GM04503 (cell line): Measurements from ENCODE around the gene FCN2.

Experiments used
- DNase-seq: peaks from one replicate; pipeline ENCODE4 v3.0.0-alpha.2; 2012; ENCODE audit warnings: low read depth

The FCN2 gene

DNA sequence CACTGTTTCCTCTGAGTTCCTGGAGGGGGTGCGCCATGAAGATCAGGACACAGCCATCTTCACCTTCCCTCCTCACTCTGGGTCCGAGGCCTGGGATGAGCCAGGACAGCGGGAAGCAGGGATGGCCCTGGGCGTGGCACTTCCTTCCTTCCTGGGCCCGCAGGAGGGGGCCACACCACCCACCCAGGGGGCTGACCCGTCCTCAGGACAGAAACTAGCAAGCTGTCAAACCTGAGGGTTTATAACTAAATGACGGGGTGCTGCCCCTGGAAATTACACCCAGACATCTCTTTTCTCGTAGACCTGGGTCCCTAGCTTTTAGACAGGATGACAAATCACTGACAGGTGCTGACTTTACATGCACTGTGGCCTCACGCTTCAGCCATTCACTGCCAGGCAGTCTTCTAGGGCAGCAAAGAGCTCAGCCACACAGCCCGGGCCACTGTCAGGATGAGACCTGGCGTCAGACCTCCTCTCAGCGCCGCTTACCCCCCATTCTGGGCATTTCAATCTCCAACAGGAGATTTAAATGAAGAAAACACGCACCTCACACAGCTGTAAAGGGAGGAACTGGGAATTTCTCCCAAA is 8.1 kb downstream of the FCN2 start:
- no peak for DNase-seq

DNA sequence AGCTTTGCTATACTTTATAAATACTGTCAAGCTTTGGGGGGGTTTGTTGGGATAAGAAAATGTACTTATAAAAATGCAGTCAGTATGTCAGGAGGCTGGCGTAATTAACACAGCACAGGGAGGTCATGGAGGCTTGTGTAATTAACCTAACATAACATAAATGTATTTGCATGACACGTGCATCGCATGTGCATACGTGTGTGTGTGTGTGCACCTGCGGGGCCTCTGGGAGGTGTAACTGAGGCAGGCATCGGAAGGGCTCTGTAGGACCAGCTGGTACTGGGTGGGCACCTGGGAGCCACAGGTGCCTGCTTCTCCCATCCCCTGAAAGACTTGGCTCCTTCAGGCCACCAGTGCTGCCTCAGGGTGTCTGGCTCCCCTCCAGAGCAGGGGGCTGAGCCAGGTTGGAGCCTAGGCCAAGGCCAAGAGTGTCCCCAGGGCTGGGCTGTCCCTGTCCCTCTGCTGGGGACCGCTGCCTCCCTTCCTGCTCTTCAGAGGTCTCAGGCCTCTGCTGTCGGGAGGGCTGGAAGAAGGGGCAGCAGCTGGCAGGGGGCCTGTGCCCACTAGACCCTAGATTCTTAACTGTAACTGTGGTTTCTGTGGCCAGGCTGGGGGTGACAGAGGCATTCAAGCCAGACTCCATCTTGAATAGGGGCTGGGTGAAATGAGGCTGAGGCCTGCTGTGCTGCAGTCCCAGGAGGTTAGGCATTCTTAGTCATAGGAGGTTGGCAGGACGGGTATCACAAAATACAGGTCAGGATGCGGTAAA is 9.0 kb downstream of the FCN2 start:
- DNase-seq, result no peak

DNA sequence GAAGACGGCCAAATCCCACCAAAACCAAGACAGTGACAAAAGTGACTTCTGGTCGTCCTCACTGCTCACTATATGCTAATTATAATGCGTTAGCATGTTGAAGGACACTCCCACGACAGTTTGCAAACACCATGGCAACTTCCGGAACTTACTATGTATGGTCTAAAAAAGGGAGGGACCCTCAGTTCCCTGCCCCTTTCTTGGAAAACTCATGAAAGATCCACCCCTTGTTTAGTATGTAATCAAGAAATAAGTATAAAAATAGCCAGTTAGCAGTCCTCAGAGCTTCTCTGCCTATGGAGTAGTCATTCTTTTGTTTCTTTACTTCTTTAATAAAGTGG is 9.5 kb downstream of the FCN2 start:
- no peak for DNase-seq

DNA sequence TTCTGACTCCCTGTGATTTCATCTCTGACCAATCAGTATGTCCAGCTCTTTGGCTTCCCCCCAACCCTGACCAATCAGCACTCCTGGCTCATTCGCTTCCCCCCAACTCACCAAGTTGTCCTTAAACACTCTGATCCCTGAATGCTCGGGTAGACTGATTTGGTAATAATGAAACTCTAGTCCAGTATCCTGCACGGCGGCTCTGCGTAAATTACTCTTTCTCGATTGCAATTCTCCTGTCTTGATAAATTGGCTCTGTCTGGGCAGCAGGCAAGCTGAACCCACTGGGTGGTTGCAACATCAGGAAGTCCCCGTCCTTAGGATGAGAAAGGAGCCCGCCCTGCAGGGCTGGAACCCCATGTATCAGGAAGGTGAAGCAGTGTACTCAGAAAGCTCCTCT is 10.4 kb downstream of the FCN2 start:
- DNase-seq, result no peak

DNA sequence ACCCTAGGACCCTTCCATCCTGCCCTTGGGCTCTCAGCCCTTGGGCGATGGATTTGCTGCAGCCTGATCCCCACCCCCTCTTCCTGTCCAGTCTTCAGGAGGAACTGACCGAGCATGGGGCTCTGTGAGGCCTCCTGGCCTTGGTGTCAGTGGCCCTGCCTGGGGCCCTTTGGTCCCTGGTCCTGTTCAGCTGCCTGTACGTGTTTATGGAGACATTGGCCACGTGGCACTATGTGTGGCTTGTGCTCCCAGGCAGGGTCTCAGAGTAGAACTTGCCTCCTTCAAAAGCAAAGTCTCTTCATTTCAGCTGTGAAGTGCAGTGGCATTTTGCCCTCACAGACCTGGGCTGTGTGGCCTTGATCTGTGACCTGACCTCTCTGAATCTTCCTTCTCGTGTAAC is 11.1 kb downstream of the FCN2 start:
- no peak for DNase-seq

DNA sequence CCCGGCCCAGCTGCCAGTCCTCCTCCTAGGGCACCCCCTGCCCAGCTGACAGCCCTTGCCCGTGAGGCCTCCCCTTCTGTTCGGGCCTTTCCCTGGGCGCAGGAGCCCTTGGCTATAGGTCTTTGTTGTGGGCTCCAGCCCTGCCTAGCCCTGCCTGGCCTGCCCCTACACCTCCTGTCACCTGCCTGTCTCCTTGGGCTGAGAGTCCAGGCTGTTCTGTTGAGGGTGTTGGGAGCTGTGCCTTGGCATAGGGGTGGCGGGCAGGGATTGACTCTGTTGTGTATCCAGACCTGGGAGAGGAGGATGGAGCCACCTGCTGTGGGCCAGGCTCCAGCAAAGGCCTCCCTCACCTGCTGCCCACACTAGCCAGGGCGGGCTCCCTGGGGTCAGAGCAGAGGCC is 11.6 kb downstream of the FCN2 start:
- no peak for DNase-seq

DNA sequence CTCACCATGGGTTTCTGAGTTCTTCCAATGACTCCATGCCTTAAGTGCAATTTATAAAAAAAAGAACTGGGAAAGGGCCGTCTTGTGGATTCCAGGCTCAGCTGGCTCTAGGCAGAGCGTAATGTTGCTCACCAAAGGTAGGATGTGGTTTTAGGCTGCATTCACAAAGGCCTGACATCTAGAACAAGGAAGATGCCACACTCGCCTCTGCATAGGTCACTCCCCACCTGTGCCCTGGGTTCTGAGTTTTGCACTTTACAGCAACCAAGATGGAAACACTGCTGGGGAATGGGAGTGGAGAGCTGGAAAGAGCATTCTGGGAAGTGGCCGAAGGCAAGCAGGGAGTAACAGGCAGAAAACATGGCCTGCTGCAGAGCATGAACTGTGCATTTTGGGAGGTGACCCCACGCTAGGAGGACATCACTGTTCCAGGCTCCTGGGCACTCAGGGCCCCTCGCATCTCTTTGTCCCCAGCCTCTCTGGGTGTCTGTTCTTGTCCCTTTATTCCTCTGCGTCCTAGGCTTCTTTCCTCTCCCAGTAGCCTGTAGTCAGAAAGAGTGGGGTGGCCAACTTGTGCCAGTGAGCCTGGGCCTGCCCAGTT is 12.3 kb downstream of the FCN2 start:
- no peak for DNase-seq

DNA sequence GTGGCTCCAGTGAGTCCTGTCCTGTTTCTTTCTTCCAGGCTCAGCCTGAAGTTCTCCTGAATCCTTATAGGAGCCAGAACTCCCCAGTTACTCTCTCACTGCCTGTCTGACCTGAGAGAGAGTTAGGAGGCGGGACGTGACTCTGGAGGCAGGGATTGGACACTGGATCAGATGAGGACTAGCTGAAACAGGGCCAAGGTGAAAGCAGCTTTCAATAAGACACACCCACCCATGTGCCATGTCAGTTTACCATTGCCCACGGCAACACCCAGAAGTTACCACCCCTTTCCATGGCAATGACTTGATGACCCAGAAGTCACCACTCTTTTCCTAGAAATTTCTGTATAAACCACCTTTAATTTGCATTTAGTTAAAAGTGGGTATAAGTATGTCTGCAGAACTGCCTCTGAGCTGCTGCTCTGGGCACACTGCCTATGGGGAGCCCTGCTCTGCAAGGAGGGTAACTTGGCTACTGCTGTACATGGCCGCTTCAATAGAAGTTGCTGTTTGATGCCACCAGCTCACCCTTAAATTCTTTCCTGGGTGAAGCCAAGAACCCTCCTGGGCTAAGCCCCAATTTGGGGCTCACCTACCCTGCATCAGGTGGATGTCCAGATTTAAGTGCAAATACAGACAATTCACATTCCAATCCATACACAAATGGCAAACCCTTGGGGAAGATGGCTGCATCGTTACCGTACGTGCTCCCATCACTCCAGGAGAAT is 13.7 kb downstream of the FCN2 start:
- no peak for DNase-seq

DNA sequence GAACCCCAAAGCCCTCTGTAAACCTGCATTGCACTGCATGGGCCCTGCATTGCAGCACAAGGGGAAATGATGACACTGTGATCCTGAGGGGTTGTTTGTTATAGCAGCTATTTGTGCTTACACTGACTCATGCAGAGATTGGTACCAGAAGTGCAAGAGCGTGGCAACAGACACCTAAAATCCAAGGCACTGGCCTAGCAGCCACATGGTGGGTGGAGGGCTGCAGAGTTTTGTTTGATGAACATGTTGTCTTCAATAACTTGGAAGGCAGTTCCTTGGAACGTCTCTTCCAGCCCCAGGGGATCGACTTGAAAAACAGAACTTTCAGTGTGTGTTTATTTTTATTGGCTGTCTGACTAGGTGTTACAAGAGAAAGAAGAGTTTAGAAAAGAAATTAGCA is 14.5 kb downstream of the FCN2 start:
- DNase-seq, result no peak

DNA sequence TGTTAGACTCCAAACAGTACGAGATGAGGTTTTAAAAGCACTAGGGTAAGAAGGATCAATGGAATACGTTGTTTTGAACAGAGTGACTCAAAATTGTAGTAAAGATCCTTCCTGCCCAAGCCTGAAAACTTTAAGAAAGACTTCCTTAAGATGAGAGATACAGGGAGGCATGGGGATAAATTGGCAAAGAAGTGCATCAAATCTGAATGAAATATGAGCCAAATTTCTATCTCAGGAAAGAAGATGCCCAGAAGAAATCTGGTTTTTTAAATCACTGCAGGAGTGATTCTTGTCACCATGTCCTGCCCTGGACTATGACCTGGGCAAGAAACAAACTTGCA is 14.9 kb downstream of the FCN2 start:
- no peak for DNase-seq

DNA sequence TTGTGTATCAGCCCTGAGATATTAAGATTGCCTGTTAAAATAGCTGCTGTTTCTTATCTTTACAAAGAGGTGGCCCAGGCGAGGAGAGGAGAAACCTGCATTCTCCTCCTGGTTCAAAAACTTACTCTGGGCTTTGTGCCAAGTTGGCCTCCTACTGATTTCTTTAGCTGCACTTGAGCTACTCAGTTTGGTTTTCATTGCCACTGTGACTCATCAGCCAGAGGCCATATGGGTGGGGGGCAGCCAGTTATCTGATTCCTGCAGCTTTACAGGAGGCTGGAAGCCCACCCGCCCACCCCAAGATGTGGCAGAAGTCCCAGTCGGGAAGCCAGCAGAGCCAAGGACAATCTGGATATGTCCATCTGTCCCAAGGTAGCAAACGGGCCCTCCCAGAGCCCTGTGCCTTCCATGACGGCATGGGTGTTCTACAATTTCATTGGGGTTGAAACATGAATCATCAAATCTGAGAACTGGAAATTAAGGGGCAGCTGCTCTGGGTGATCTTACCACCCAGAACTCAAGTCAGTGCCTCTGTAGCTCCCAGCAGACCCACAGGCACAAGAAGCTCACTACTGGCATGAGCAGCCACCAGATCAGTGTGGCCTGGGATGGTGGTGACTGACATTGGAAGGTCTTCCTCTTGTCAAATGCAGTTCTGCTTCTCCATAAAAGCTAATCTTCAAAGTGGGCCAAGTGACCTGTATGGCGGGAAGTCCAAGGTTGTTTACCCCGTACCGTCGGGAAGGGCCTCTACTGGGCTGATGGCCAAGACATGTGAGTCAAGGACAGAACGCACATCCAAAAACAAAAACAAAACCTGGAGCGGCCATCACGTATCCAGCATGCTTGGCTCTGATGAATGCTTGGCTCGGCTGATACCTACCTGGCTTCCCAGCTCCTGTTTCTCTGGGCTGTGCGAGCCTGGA is 15.6 kb downstream of the FCN2 start:
- no peak for DNase-seq

DNA sequence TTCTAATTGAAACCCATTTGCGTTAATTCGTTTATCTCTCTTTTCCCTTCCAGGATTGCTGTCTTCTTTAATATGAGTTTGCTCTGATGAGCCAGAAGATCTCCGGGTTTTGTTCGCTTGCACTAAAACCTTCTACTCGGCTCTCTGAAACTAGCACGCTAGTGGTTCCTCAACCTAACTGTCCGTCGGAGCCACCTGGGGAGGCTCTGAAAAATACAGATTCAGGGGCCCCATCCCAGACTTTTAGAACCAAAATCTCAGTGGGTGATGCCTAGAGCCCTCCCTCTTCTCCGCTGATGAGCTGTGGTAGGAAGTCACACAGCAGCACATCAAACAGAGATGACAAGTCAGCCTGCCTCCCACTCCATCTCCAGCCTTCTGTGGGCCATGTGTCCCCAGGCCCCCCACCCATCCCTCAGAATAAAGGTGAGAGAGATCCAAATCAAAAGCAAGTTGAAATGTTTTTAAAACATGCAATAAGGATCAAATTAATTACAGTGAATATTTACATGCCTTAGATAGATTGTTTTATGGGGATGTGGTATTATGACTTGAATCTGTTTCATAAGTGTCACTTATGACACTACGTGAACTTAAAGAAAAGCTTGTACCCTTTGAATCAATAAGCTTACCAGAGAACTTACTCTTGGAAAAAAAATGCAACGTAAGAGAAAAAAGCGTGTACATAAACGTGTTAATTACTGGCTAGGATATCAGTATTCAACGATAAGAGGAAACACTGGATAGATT is 16.4 kb downstream of the FCN2 start:
- no peak for DNase-seq

DNA sequence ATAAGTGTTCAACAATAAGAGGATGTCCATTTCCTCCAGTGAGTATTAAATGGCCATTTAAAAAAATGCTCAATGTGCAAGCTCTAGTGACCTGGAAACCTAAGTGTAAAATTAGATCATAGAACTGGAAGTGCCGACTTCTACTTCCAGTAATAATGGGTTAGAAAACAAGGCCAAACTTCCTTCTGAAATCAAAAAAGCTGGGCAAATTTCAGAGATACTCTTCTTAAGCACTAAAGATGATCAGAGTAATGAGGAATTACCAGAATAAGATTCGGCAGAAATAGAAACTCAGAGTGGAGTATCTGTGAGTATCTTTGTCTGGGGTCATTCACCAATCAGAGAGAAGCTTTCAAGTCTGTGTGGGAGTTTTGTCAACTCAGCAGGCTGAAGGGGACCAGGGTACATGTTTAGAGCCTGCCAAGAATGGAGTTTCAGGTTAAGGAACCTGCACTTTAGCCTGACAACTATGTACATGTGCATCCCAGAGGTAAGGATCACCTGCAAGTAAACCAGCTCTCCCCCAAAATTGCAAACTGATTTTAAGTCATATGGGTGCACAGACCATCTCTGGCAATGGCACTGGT is 17.1 kb downstream of the FCN2 start:
- no peak for DNase-seq

DNA sequence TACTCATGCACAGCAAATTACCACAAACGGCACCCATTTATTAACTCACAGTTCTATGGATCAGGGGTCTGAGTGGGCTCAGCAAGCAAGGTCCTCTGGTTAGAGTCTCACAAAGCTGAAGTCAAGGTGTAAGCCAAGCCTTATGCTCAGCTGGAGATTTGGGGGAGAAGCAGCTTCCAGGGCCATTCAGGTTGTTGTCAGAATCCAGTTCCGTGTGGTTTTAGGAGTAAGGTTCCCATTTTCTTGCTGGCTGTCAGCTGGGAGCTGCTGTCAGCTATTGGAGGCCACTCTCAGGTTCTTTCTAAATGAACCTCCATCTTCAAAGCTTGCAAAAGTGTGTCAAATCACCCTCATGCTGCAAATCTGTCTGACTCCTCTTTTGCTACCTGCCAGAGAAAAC is 17.7 kb downstream of the FCN2 start:
- DNase-seq, result no peak

DNA sequence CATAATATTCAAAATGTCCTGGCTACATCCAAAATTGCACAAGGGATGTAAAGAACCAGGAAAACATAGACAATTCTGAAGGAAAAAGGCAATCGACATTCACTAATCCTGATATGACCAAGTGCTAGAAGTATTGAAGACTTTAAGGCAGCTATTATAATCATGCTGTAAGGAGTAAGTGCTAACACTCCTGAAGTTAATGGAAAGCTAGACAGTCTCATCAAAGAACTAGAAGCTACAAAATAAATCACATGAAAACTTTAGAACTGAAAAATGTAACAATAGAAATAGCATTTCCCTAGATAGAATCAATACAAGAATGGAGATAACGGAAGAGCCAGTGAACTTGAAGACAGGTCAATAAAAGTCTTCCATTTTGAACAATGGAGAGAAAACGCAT is 18.6 kb downstream of the FCN2 start:
- no peak for DNase-seq

DNA sequence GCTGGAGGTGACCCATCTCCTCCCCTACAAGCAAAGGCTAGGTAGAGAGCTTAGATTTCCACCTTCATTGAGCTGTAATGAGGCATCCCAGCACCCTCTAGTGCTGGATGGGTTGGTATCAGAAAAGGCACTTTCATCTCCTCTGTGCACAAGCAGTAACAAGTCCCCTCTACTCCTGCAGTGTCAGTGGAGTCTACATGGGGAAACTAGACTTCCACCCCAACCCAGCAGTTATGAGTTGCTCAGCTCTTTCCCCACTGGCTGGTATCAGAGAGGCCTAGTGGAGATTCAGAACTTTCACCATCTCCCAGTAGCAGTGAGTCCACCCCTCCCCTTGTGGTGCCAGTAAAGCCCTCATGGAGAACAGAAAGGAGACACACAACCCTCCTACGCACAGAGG is 19.2 kb downstream of the FCN2 start:
- DNase-seq, result no peak

DNA sequence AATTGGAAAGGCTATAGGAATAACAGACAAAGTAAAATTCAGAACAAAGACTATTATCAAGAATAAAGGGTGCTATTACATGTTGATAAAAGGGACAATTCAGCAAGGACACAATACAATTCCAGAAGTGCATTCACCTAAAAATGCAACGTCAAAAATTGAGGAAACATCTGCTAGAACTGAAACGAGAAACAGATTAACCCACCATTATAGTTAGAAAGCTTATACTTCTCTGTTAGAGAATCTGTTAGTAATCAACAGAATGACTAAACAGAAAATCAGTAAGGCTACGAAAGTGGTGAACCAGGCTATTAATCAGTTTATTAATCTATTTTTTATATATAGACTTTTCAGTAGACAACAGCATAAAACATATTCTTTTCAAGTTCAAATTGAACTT is 22.3 kb downstream of the FCN2 start:
- no peak for DNase-seq

DNA sequence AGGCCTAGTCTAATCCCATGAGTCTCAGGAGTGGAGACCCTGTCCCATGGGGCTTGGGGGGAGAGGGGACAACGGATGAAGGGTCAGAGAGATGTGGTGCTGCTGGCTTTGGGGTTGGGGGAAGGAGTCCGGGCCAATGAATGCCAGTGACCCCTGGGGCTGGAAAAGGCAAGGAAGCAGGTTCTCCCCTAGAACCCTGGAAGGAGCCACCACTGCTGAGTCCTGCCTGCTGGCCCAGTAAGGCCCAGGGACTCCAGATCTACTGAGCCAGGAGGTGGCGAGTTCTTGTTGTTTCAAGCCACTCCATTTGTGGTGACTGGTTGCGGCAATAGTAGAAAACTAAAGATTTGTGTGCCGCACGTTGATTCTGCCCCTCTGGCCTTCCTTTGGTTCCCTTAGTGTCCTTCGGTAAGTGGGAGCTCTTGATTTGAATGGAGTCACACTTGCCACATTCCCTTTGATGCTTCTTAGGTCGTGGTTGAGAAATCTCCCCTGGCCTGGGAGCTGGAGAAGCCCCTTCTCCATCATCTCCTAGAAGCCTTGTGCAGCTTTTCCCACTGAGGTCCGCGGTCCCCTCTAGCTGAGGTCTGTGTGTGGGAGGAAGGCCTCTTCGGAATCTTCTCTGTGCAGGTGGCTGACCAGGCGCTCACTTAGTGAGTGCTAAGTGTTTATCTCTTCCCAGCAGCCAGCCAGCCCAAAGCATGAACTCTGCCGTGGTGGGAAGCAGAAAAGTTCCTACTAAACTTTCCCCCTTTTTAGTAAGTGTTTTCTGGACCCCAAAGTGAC is 28.1 kb downstream of the FCN2 start:
- DNase-seq, result no peak

DNA sequence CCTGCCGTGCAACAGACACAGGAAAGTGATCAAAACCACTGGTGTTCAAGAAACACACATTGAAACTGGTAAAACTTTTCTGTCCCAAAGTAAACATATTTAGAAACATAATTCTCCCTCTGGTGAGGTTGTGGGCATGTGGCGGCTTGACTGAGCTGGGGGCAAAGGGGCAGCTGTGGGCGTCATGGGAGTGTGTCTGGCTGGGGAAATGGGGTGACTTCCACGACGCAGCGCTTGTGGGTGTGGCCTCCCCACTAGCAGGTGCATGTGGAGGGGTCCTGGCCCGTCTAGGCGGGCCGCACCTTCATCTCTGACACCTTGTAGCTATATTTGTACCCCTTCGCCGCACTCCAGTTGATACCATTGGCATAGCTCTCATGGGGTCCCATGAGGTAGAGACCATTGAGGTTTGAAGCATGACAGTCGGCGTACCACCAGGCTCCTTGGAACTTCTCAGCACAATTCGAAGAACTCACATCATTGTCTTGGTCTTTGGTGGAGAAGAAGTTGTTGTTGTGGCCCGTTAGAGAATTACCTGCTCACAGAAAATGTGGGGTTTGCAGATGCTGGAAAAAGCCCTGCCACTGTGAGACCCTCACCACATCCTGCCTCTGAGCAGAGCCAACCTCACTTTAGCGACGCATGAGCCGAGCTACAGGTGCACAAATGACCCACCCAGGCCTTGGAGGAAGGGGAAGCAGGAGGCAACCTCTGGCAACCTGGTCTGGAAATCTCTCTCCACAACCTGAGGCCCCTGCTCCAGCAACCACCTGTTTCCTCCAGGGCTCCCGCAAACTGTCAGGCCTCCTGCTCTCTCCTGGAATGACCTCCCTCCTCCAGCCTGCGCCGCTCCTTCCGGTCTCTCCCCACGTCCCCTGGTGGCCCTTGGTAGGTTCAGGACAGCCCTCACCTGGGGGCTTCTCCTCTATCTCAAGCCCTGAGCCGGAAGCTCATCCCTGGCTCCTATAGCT is 29.2 kb downstream of the FCN2 start:
- DNase-seq, result no peak
